K562 (cell line): ENCODE measurements around the gene UBE2L3. TPM values are rescaled to one million over a fixed set of nuclear protein-coding genes. Genes with fewer than 3 reads are reported as not detected.

ENCODE experiments used
- BACH1 ChIP-seq: fragments of 200-800 bp; sonication (Bioruptor generic); IDR thresholded peaks from 2 replicates; pipeline ENCODE4 v1.6.1; 2016; ENCODE audit warnings: missing genetic modification characterization, missing compliant biosample characterization
- CXXC5 ChIP-seq: fragments of 250-450 bp; sonication (Bioruptor Pico); IDR thresholded peaks from 2 replicates; pipeline ENCODE4 v1.8.0; 2022; ENCODE audit warnings: inconsistent platforms, mild to moderate bottlenecking, moderate library complexity
- FOXJ2 ChIP-seq: fragments of 200-800 bp; sonication (Bioruptor generic); IDR thresholded peaks from 2 replicates; pipeline ENCODE4 v1.6.1; 2016; ENCODE audit warnings: missing genetic modification characterization, missing compliant biosample characterization
- NCOR1 ChIP-seq: fragments of 450-650 bp; IDR thresholded peaks from 2 replicates; pipeline ENCODE4 v1.6.1; 2016; ENCODE audit warnings: mild to moderate bottlenecking, moderate library complexity
- NR2C2 ChIP-seq, 2 experiments: fragments of 200-800 bp in 1 of 2; sonication (Bioruptor generic) in 1 of 2; sonication (generic) in 1 of 2; formaldehyde crosslinking in 1 of 2; IDR thresholded peaks; 2 replicates each; pipeline versions ENCODE4 v1.6.1 to v1.8.0; 2016 to 2022; ENCODE audit warnings: mild to moderate bottlenecking in 1 of 2, missing compliant biosample characterization in 1 of 2, missing genetic modification characterization in 1 of 2, missing genetic modification reagents in 1 of 2
- RBM25 ChIP-seq: fragments of 200-400 bp; formaldehyde crosslinking; IDR thresholded peaks from 2 replicates; pipeline ENCODE4 v1.6.1; 2018; ENCODE audit warnings: low read length, low read depth, moderate library complexity; ENCODE audit not compliant: severe bottlenecking
- RFX7 ChIP-seq: fragments of 250-450 bp; sonication (Bioruptor Pico); IDR thresholded peaks from 2 replicates; pipeline ENCODE4 v1.5.1; 2021; ENCODE audit warnings: mild to moderate bottlenecking
- RHOXF2B ChIP-seq: fragments of 250-450 bp; sonication (Bioruptor Pico); conservative IDR thresholded peaks from 2 replicates; pipeline ENCODE4 v1.5.1; 2021
- SAFB ChIP-seq: fragments of 200-400 bp; formaldehyde crosslinking; IDR thresholded peaks from 2 replicates; pipeline ENCODE4 v1.6.1; 2017; ENCODE audit warnings: low read depth, low read length, borderline replicate concordance
- ZNF133 ChIP-seq: fragments of 250-450 bp; sonication (Bioruptor Pico); IDR thresholded peaks from 2 replicates; pipeline ENCODE4 v1.4.0; 2020; ENCODE audit warnings: mild to moderate bottlenecking
- ZNF253 ChIP-seq: fragments of 250-450 bp; sonication (Bioruptor Pico); conservative IDR thresholded peaks from 2 replicates; pipeline ENCODE4 v1.6.1; 2021; ENCODE audit warnings: mild to moderate bottlenecking
- polyA plus RNA-seq, 8 experiments: library from polyadenylated mRNA; depleted of rRNA in 4 of 8; stranded (reverse) in 5 of 8; unstranded in 3 of 8; fragments of >200 nt; fragmentation: Nextera tagmentation in 2 of 8; fragmentation: Illumina TruSeq in 1 of 8; extraction: Ambion mirVana in 2 of 8; extraction: Trizol in 1 of 8; gene quantifications; 2 replicates each; pipeline versions ENCODE4 v1.2.1 to v1.2.3, GENCODE V29; 2011 to 2014; ENCODE audit warnings: inconsistent platforms in 1 of 8, missing spikeins in 1 of 8
- total RNA-seq, 7 experiments: library from RNA; depleted of rRNA in 6 of 7; stranded (reverse); fragments of >200 nt in 6 of 7; fragmentation: Illumina TruSeq in 2 of 7; extraction: Trizol in 2 of 7; gene quantifications; 2 replicates each; pipeline versions ENCODE4 v1.2.1 to v1.2.3, GENCODE V29; 2011 to 2021; ENCODE audit warnings: low replicate concordance in 1 of 7
- TF ChIP-seq, protein P1 (sequence below): fragments of 450-650 bp; IDR thresholded peaks from 2 replicates; pipeline ENCODE4 v1.6.1; 2017; ENCODE audit warnings: antibody characterized with exemption
- TF ChIP-seq, protein P2 (sequence below): sonication (generic); formaldehyde crosslinking; IDR thresholded peaks from 2 replicates; pipeline ENCODE4 v1.8.0; 2022; ENCODE audit warnings: mild to moderate bottlenecking, missing genetic modification reagents
- TF ChIP-seq, protein P3 (sequence below): fragments of 450-650 bp; IDR thresholded peaks from 2 replicates; pipeline ENCODE4 v1.6.1; 2017; ENCODE audit warnings: antibody characterized with exemption, mild to moderate bottlenecking
- TF ChIP-seq, protein P4 (sequence below): fragments of 450-650 bp; IDR thresholded peaks from 2 replicates; pipeline ENCODE4 v1.6.1; 2016

UBE2L3 gene
- total and polyA plus RNA-seq, 9 of the 15 experiments (the other 6 are each of a cell fraction or from before 2014, with no cell fraction given) = 215 to 625 (median 285) TPM

- TF ChIP-seq, protein P1, sequence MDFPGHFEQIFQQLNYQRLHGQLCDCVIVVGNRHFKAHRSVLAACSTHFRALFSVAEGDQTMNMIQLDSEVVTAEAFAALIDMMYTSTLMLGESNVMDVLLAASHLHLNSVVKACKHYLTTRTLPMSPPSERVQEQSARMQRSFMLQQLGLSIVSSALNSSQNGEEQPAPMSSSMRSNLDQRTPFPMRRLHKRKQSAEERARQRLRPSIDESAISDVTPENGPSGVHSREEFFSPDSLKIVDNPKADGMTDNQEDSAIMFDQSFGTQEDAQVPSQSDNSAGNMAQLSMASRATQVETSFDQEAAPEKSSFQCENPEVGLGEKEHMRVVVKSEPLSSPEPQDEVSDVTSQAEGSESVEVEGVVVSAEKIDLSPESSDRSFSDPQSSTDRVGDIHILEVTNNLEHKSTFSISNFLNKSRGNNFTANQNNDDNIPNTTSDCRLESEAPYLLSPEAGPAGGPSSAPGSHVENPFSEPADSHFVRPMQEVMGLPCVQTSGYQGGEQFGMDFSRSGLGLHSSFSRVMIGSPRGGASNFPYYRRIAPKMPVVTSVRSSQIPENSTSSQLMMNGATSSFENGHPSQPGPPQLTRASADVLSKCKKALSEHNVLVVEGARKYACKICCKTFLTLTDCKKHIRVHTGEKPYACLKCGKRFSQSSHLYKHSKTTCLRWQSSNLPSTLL = no peak
- peak; percentile 32 for TF ChIP-seq RBM25
- TF ChIP-seq NR2C2 (CRISPR knock-in tag; IDR thresholded peaks at IDR 0.05) = peak; percentile 80; the same call in 1 of the 2 replicates
- no peak for TF ChIP-seq NR2C2 (tag; IDR thresholded peaks at IDR 0.05)
- TF ChIP-seq, protein P2, sequence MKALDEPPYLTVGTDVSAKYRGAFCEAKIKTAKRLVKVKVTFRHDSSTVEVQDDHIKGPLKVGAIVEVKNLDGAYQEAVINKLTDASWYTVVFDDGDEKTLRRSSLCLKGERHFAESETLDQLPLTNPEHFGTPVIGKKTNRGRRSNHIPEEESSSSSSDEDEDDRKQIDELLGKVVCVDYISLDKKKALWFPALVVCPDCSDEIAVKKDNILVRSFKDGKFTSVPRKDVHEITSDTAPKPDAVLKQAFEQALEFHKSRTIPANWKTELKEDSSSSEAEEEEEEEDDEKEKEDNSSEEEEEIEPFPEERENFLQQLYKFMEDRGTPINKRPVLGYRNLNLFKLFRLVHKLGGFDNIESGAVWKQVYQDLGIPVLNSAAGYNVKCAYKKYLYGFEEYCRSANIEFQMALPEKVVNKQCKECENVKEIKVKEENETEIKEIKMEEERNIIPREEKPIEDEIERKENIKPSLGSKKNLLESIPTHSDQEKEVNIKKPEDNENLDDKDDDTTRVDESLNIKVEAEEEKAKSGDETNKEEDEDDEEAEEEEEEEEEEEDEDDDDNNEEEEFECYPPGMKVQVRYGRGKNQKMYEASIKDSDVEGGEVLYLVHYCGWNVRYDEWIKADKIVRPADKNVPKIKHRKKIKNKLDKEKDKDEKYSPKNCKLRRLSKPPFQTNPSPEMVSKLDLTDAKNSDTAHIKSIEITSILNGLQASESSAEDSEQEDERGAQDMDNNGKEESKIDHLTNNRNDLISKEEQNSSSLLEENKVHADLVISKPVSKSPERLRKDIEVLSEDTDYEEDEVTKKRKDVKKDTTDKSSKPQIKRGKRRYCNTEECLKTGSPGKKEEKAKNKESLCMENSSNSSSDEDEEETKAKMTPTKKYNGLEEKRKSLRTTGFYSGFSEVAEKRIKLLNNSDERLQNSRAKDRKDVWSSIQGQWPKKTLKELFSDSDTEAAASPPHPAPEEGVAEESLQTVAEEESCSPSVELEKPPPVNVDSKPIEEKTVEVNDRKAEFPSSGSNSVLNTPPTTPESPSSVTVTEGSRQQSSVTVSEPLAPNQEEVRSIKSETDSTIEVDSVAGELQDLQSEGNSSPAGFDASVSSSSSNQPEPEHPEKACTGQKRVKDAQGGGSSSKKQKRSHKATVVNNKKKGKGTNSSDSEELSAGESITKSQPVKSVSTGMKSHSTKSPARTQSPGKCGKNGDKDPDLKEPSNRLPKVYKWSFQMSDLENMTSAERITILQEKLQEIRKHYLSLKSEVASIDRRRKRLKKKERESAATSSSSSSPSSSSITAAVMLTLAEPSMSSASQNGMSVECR (CRISPR knock-in tag) = no peak
- TF ChIP-seq, protein P3, sequence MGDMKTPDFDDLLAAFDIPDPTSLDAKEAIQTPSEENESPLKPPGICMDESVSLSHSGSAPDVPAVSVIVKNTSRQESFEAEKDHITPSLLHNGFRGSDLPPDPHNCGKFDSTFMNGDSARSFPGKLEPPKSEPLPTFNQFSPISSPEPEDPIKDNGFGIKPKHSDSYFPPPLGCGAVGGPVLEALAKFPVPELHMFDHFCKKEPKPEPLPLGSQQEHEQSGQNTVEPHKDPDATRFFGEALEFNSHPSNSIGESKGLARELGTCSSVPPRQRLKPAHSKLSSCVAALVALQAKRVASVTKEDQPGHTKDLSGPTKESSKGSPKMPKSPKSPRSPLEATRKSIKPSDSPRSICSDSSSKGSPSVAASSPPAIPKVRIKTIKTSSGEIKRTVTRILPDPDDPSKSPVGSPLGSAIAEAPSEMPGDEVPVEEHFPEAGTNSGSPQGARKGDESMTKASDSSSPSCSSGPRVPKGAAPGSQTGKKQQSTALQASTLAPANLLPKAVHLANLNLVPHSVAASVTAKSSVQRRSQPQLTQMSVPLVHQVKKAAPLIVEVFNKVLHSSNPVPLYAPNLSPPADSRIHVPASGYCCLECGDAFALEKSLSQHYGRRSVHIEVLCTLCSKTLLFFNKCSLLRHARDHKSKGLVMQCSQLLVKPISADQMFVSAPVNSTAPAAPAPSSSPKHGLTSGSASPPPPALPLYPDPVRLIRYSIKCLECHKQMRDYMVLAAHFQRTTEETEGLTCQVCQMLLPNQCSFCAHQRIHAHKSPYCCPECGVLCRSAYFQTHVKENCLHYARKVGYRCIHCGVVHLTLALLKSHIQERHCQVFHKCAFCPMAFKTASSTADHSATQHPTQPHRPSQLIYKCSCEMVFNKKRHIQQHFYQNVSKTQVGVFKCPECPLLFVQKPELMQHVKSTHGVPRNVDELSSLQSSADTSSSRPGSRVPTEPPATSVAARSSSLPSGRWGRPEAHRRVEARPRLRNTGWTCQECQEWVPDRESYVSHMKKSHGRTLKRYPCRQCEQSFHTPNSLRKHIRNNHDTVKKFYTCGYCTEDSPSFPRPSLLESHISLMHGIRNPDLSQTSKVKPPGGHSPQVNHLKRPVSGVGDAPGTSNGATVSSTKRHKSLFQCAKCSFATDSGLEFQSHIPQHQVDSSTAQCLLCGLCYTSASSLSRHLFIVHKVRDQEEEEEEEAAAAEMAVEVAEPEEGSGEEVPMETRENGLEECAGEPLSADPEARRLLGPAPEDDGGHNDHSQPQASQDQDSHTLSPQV = no peak
- peak; percentile 91 for TF ChIP-seq RFX7 (CRISPR knock-in tag)
- TF ChIP-seq FOXJ2 (tag) = no peak
- TF ChIP-seq ZNF253 (CRISPR knock-in tag) = peak; percentile 84; the same call in 1 of the 2 replicates
- TF ChIP-seq, protein P4, sequence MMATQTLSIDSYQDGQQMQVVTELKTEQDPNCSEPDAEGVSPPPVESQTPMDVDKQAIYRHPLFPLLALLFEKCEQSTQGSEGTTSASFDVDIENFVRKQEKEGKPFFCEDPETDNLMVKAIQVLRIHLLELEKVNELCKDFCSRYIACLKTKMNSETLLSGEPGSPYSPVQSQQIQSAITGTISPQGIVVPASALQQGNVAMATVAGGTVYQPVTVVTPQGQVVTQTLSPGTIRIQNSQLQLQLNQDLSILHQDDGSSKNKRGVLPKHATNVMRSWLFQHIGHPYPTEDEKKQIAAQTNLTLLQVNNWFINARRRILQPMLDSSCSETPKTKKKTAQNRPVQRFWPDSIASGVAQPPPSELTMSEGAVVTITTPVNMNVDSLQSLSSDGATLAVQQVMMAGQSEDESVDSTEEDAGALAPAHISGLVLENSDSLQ = no peak
- TF ChIP-seq ZNF133 (CRISPR knock-in tag) = peak; percentile 83
- peak; percentile 66; the same call in 1 of the 2 replicates for TF ChIP-seq SAFB
- no peak for TF ChIP-seq NCOR1
- TF ChIP-seq BACH1 (tag) = no peak
- peak; percentile 96 for TF ChIP-seq CXXC5
- peak; percentile 89 for TF ChIP-seq RHOXF2B (CRISPR knock-in tag)
These were observed at the start of gene UBE2L3 (continued) for GRCh38 chr22:21567456-21568346.
